Brain microvascular endothelial cell (primary cell): ENCODE measurements around the gene NSMCE1.
A peak's percentile ranks its signal among the peaks of the same experiment; 100 is the strongest.
"Not testable (repeated sequence)": the region's sequence is repeated elsewhere in the genome, so short reads cannot be mapped to it uniquely, and the experiment has no call there.

Experiments
- DNase-seq: peaks from one replicate; pipeline ENCODE4 v3.0.0-alpha.2; 2020
- H3K27ac ChIP-seq: fragments of 250-450 bp; sonication (Bioruptor Pico); 2 replicates; pipeline ENCODE4 v1.5.1; 2020; ENCODE audit warnings: mild to moderate bottlenecking, moderate library complexity
- H3K27me3 ChIP-seq: fragments of 250-450 bp; sonication (Bioruptor Pico); replicated peaks from 2 replicates; pipeline ENCODE4 v1.5.1; 2020; ENCODE audit warnings: mild to moderate bottlenecking
- H3K36me3 ChIP-seq: fragments of 250-450 bp; sonication (Bioruptor Pico); replicated peaks from 2 replicates; pipeline ENCODE4 v1.5.1; 2020; ENCODE audit warnings: mild to moderate bottlenecking
- H3K4me3 ChIP-seq: 2 replicates; pipeline ENCODE4 v1.5.1; 2011; ENCODE audit warnings: low read depth, mild to moderate bottlenecking, control low read depth, low read length, moderate library complexity
- in situ Hi-C: cut with HindIII; loops from 2 replicates; pipeline ENCODE4 v1.10.0; 2017; ENCODE audit warnings: low sequenced_read_pairs, low pct_ligation_motif_present
- TF ChIP-seq, protein P1 (sequence below): IDR thresholded peaks from 2 replicates; pipeline ENCODE4 v1.5.1; 2011; ENCODE audit warnings: low read depth, mild to moderate bottlenecking, moderate library complexity, low read length, control low read depth, inconsistent platforms; ENCODE audit errors: missing control alignments

Gene NSMCE1

DNA sequence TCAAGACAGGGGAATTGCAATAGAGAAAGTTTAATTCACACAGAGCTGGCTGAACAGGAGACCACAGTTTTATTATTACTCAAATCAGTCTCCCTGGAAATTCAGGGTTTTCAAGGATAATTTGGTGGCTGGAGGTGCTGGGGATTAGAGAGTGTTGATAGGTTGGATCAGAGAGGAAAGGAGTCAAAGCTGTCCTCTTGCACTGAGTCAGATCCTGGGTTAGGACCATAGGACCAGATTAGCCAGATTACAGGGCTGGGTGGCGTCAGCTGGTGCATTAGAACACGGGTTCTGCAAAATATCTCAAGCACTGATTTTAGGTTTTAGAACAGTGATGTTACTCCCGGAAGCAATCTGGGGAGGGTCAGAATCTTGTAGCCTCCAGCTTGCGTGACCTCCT, 1.8 kb upstream of the NSMCE1 start:
- no peak for DNase-seq
- H3K27ac ChIP-seq, result no peak overlapping the region
- H3K36me3 ChIP-seq, result no peaks in the 10 kb centered on the region
- H3K4me3 ChIP-seq, result no peak overlapping the region
- in situ Hi-C loops, result no loop called here
- H3K27me3 ChIP-seq, result no peaks in the 10 kb centered on the region
- TF ChIP-seq, protein P1, sequence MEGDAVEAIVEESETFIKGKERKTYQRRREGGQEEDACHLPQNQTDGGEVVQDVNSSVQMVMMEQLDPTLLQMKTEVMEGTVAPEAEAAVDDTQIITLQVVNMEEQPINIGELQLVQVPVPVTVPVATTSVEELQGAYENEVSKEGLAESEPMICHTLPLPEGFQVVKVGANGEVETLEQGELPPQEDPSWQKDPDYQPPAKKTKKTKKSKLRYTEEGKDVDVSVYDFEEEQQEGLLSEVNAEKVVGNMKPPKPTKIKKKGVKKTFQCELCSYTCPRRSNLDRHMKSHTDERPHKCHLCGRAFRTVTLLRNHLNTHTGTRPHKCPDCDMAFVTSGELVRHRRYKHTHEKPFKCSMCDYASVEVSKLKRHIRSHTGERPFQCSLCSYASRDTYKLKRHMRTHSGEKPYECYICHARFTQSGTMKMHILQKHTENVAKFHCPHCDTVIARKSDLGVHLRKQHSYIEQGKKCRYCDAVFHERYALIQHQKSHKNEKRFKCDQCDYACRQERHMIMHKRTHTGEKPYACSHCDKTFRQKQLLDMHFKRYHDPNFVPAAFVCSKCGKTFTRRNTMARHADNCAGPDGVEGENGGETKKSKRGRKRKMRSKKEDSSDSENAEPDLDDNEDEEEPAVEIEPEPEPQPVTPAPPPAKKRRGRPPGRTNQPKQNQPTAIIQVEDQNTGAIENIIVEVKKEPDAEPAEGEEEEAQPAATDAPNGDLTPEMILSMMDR, result no peak

DNA sequence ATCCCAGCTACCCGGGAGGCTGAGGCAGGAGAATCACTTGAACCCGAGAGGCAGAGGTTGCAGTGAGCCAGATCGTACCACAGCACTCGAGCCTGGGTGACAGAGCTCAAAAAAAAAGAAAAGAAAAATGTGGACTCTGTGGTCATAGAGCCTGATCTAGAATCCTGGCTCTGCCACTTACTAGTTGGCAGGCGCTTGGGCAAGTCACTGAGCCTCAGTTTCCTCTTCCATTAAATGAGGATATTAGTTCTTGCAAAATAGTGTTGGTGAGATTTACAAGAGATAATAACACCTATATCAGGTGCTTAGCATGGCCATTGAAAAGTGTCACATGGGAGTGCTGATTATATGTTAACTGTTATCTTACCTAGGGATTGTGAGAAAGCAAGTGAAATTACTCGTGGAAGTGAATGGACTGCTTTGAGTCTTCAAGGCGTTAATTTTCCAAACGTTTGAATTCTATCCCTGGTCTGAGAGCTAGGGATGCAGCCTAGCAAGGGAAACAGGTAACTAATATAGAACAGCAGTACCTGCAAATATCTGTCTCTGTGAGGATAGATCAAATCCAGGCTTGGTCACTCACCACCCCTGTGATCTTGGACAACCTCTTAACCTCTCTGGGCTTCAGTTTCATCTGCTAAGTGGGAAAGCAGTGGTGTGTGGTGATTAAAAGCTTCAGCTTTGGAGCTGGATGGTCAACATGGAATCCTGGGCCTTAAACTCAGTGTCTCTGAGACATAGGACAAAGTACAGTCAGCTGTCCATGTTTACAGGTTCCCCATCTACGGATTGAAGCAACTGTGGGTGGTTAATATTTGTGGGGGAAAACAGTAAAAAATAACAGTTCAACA, 953 bp upstream of the NSMCE1 start:
- Histone ChIP-seq H3K4me3 (peak overlapping the region; percentile 81), H3K27ac (no peak overlapping the region), H3K27me3 (no peaks in the 10 kb centered on the region), H3K36me3 (no peaks in the 10 kb centered on the region)
- DNase-seq, result no peak
- in situ Hi-C loops, result no loop called here
- TF ChIP-seq, protein P1, result no peak

DNA sequence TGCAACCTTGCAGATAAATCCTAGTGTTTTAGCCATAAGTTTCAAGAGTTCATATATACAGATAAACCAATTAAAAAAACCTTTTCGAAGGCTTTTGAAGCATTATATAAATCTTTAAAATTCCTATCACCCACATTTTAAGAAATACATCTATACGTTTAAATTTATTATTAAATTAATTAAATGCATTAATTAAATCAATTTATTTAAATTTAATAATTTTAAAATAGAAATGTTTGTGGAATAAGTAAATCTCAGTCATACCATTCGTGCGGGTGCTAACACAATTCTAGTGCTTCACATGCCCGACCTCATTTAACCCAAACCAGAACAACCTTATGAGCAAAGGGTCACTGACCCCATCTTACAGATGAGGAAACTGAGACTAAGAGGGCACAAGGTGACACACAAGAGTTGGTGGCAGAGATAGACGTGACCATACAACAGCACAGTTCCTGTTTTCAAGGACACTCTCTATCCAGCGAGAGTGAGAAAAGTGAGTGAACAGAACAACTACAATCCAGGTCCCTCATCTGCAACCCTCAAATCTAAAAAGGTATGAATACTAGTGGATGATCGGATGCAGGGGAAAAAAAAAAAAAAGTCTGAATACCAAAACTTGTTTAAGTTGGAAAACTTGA, 1.4 kb downstream of the NSMCE1 start:
- no peaks in the 10 kb centered on the region for H3K27me3 ChIP-seq
- in situ Hi-C loops, result no loop called here
- no peak for DNase-seq
- no peak overlapping the region for H3K4me3 ChIP-seq
- no peak overlapping the region for H3K27ac ChIP-seq
- no peaks in the 10 kb centered on the region for H3K36me3 ChIP-seq
- TF ChIP-seq, protein P1, result no peak

DNA sequence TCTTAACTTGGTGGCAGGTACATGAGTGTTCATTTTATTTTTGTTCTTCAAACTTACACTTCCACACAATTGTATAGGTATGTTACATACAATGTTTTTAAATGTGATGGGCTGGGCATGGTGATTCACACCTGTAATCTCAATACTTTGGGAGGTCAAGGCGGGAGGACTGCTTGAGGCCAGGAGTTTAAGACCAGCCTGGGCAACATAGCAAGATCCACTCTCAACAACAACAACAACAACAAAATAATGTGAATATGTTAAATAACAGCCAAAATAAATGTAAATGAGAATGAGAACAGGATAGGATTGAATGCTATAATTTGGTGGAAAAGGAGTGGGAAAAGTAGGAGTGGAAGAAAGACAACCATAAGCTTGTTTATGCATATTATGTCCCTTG, 2.6 kb downstream of the NSMCE1 start:
- DNase-seq, result no peak
- H3K36me3 ChIP-seq, result no peaks in the 10 kb centered on the region
- no peaks in the 10 kb centered on the region for H3K27me3 ChIP-seq
- no peak overlapping the region for H3K27ac ChIP-seq
- in situ Hi-C loops, result no loop called here
- TF ChIP-seq, protein P1, result no peak
- H3K4me3 ChIP-seq, result no peak overlapping the region

DNA sequence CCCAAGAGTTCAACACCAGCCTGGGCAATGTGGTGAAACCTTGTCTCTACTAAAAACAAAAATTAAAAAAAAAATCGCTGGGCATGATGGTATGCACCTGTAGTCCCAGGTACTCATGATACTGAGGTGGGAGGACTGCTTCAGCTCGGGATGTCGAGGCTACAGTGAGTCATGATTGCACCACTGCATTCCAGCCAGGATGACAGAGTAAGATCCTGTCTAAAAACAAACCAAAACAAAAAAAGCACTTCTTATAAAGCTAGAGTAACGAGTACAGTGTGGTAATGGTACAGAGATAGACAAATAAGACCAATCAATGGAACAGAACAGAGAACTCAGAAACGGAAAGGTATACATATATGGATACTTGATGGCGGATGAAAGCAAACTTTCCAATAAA, 4.4 kb downstream of the NSMCE1 start:
- peak overlapping the region; percentile 58 for H3K27ac ChIP-seq
- no peaks in the 10 kb centered on the region for H3K36me3 ChIP-seq
- H3K27me3 ChIP-seq, result no peaks in the 10 kb centered on the region
- DNase-seq, result peak; percentile 81
- TF ChIP-seq, protein P1, result no peak
- in situ Hi-C loops, result no loop called here
- H3K4me3 ChIP-seq, result no peak overlapping the region

DNA sequence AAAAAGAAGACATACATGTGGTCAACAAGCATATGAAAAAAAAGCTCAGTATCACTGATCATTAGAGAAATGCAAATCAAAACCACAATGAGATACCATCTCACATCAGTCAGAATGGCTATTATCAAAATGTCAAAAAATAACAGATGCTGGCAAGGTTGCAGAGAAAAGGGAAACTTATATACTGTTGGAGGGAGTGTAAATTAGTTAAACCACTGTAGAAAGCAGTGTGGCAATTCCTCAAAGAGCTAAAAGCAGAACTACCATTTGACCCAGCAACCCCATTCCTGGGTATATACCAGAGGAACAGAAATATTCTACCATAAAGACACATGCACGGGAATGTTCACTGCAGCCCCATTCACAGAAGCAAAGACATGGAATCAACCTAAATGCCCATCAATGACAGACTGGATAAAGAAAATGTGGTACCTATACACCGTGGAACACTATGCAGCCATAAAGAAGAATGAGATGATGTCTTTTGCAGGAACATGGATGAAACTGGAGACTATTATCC, 5.6 kb downstream of the NSMCE1 start:
- in situ Hi-C loops, result not testable (repeated sequence)

More for the DNA sequence above, 5.6 kb downstream of the NSMCE1 start:
- not testable (repeated sequence) for H3K27me3 ChIP-seq, H3K27ac ChIP-seq, H3K36me3 ChIP-seq, DNase-seq, H3K4me3 ChIP-seq
